ENCODE results near the gene PRDM16. TPM values are rescaled to one million over a fixed set of nuclear protein-coding genes. Genes with fewer than 3 reads are reported as not detected.
A peak's percentile ranks its signal among the peaks of the same experiment; 100 is the strongest.

The PRDM16 gene
- polyA plus RNA-seq, 1 donor from 2014 or later: 0.21 TPM

- H3K4me3 ChIP-seq (ENCODE audit: low read length): peak overlapping the region; percentile 65
- peak overlapping the region; percentile 57 for H3K9ac ChIP-seq (ENCODE audit: low read length)
- no peak overlapping the region for H3K27ac ChIP-seq (ENCODE audit: low read length)
- H3K79me2 ChIP-seq (replicated peaks; ENCODE audit: insufficient read depth, low read length): peaks cover 81% of the 10 kb centered on the region
- H3K36me3 ChIP-seq (ENCODE audit: insufficient read depth, low read length): no peaks in the 10 kb centered on the region
- H2AFZ ChIP-seq (ENCODE audit: low read depth, low read length): no peak overlapping the region
- H3K9me3 ChIP-seq (ENCODE audit: low read length): no peaks in the 10 kb centered on the region
- H3F3A ChIP-seq (ENCODE audit: insufficient read depth, low read length, poor library complexity, severe bottlenecking): no peaks in the 10 kb centered on the region
- no peaks in the 10 kb centered on the region for H3K9me2 ChIP-seq (ENCODE audit: insufficient read depth, low read length)
- H4K20me1 ChIP-seq (ENCODE audit: insufficient read depth): no peaks in the 10 kb centered on the region
- TF ChIP-seq CTCF (IDR thresholded peaks at IDR 0.05; ENCODE audit: poor library complexity, severe bottlenecking) (peak; percentile 8), RAD21 (conservative IDR thresholded peaks at IDR 0.05) (no peak), EP300 (conservative IDR thresholded peaks at IDR 0.05; ENCODE audit: poor library complexity, severe bottlenecking) (no peak)
- peaks cover 58% of the 10 kb centered on the region for H3K27me3 ChIP-seq (ENCODE audit: insufficient read depth, low read depth, low read length)
- H3K4me2 ChIP-seq (ENCODE audit: low read length): no peak overlapping the region
Observed at GRCh38 chr1:3070644-3071564, 1.9 kb downstream of the PRDM16 start.

- Histone ChIP-seq H3K4me3 (ENCODE audit: low read length) (peak overlapping the region; percentile 65), H3K4me2 (ENCODE audit: low read length) (no peak overlapping the region), H2AFZ (ENCODE audit: low read depth, low read length) (no peak overlapping the region)
Observed at GRCh38 chr1:3071565-3072390, 2.8 kb downstream of the PRDM16 start.

More at GRCh38 chr1:3071565-3072390, 2.8 kb downstream of the PRDM16 start:
- H3K27me3 ChIP-seq (ENCODE audit: insufficient read depth, low read depth, low read length): peaks cover 58% of the 10 kb centered on the region
- TF ChIP-seq EP300 (conservative IDR thresholded peaks at IDR 0.05; ENCODE audit: poor library complexity, severe bottlenecking) (no peak), TAF1 (IDR thresholded peaks at IDR 0.05; ENCODE audit: low read depth) (no peak), REST (IDR thresholded peaks at IDR 0.05; ENCODE audit: borderline replicate concordance) (no peak), EZH2 (IDR thresholded peaks at IDR 0.05; ENCODE audit: borderline replicate concordance, insufficient read depth, low read length, poor library complexity, severe bottlenecking) (no peak)
- no peaks in the 10 kb centered on the region for H3F3A ChIP-seq (ENCODE audit: insufficient read depth, low read length, poor library complexity, severe bottlenecking)
- H3K9me2 ChIP-seq (ENCODE audit: insufficient read depth, low read length): no peaks in the 10 kb centered on the region
- H3K9me3 ChIP-seq (ENCODE audit: low read length): no peaks in the 10 kb centered on the region
- H3K27ac ChIP-seq (ENCODE audit: low read length): no peak overlapping the region
- H3K36me3 ChIP-seq (ENCODE audit: insufficient read depth, low read length): no peaks in the 10 kb centered on the region
- peak overlapping the region; percentile 57 for H3K9ac ChIP-seq (ENCODE audit: low read length)
- H3K79me2 ChIP-seq (replicated peaks; ENCODE audit: insufficient read depth, low read length): peaks cover 81% of the 10 kb centered on the region
- H4K20me1 ChIP-seq (ENCODE audit: insufficient read depth): no peaks in the 10 kb centered on the region

All from neural cell (in vitro differentiated cells).